Retinal pigment epithelial cell (primary cell): ENCODE results near the gene INSIG1.
A peak's percentile ranks its signal among the peaks of the same experiment; 100 is the strongest.

Source experiments
- DNase-seq: peaks from one replicate; pipeline ENCODE4 v3.0.0-alpha.2; 2010; ENCODE audit warnings: low read depth
- H3K4me3 ChIP-seq: 2 replicates; pipeline ENCODE4 v1.5.1; 2011; ENCODE audit warnings: mild to moderate bottlenecking, low read length, control low read depth, moderate library complexity
- TF ChIP-seq, protein P1 (sequence below): conservative IDR thresholded peaks from 2 replicates; pipeline ENCODE4 v1.5.1; 2011; ENCODE audit warnings: low read depth, low read length, control low read depth, inconsistent platforms

INSIG1 gene

DNA sequence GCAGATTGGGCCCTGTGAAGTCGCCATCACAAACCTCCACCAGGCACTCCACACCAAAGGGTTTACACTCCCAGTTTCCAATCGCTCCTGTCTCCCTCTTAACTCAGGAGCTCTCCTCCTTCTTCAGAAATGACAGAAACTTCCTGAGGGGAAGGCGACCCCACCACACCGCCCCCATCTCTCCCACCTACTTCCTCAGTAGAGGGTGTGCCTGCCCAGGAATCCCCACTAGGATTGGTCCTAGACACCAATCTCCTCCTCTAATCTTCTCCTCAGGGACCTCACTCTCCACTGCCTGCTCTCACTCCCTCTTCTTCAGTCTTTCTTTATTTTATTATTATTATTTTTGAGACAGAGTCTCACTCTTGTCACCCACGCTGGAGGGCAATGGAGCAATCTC lies 5.9 kb upstream of the INSIG1 start:
- TF ChIP-seq, protein P1, sequence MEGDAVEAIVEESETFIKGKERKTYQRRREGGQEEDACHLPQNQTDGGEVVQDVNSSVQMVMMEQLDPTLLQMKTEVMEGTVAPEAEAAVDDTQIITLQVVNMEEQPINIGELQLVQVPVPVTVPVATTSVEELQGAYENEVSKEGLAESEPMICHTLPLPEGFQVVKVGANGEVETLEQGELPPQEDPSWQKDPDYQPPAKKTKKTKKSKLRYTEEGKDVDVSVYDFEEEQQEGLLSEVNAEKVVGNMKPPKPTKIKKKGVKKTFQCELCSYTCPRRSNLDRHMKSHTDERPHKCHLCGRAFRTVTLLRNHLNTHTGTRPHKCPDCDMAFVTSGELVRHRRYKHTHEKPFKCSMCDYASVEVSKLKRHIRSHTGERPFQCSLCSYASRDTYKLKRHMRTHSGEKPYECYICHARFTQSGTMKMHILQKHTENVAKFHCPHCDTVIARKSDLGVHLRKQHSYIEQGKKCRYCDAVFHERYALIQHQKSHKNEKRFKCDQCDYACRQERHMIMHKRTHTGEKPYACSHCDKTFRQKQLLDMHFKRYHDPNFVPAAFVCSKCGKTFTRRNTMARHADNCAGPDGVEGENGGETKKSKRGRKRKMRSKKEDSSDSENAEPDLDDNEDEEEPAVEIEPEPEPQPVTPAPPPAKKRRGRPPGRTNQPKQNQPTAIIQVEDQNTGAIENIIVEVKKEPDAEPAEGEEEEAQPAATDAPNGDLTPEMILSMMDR, result no peak
- DNase-seq, result no peak
- no peak overlapping the region for H3K4me3 ChIP-seq

DNA sequence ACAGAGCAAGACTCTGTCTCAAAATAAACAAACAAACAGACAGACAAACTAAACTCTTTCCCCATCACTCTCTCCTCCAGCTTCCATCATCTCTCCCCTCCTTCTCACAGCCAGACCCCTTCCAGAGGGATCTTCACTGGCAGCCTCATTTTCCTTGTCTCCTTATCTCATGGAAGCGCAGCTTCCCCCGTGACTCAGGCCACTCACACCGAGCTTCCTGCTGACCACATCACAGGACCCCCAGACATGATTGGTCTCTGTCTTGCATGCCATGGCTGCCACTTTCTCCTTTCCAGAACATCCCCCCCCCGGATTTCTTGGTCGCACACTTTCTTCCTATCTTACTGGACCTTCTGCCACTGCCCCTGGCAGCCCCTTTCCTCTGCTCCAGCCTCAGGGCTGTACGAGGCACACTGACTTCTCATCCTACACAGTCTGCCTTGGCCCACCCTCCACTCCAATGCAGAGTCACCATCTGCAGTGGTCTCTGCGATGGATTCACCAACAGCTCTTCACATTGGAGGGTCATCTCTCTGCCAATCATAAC lies 4.9 kb upstream of the INSIG1 start:
- H3K4me3 ChIP-seq, result no peak overlapping the region
- TF ChIP-seq, protein P1, result no peak
- DNase-seq, result no peak

DNA sequence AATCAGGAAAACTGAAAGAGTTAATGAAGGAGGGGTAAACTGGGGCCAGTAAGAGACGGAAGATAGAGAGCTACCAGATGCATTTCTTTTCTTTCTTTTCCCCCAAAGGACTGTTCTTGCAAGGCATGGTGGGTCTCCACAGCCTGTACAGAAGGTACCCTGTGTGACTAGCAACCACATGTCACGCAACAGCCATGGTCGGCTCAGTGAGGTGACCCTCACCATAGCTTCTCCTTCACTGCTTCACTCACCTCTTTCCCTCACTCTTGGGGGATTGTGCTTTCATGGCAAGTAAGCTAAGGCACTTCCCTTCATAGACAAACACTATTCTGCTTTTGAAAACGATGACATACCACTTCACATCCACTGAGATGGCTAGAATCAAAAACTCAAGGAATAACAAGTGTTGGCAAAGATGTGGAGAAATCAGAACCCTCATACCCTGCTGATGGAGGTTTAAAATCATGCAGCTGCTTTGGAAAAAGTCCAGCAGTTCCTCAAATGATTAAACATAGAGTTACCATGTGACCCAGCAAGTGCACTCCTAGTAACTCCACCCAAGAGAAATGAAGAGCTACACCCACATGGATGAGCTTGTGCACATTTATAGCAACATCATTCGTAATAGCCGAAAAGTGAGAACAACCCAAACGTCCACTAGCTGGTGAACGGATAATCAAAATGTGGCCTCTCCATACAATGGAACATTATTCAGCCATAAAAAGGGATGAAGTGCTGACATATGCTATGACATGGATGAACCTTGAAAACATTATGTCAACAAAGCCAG lies 3.8 kb upstream of the INSIG1 start:
- TF ChIP-seq, protein P1, result no peak
- H3K4me3 ChIP-seq, result no peak overlapping the region
- no peak for DNase-seq

DNA sequence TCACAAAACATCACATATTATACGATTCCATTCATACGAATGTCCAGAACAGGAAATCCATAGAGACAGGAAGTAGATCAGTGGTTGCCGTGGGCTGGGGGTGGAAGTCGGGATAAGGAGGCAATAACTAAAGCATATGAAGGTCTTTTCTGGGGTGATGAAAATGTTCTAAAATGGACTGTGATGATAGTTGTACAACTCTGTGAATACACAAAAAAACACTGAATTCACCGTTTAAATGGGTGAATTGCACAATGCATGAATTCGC lies 3.2 kb upstream of the INSIG1 start:
- TF ChIP-seq, protein P1, result no peak
- no peak for DNase-seq
- H3K4me3 ChIP-seq, result no peak overlapping the region

DNA sequence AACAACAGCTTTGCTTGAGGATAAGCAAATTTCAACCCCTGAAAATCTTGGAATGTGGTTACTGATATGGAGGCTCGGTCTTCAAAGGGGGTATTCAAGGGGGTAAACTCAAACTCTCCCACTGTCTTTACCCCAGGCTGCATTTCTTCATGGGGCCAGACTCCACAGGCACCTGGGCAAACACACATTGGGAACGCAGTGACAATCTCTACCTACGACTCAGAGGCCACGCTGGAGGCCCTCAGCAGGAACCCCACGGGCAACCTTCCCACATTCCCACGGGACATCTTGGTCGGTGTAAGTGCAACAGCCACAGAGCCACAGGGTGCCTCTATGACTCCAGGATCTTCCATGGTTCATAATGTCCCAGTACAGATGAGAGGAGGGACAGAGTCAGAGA lies 2.2 kb upstream of the INSIG1 start:
- DNase-seq, result no peak
- H3K4me3 ChIP-seq, result no peak overlapping the region
- TF ChIP-seq, protein P1, result no peak

DNA sequence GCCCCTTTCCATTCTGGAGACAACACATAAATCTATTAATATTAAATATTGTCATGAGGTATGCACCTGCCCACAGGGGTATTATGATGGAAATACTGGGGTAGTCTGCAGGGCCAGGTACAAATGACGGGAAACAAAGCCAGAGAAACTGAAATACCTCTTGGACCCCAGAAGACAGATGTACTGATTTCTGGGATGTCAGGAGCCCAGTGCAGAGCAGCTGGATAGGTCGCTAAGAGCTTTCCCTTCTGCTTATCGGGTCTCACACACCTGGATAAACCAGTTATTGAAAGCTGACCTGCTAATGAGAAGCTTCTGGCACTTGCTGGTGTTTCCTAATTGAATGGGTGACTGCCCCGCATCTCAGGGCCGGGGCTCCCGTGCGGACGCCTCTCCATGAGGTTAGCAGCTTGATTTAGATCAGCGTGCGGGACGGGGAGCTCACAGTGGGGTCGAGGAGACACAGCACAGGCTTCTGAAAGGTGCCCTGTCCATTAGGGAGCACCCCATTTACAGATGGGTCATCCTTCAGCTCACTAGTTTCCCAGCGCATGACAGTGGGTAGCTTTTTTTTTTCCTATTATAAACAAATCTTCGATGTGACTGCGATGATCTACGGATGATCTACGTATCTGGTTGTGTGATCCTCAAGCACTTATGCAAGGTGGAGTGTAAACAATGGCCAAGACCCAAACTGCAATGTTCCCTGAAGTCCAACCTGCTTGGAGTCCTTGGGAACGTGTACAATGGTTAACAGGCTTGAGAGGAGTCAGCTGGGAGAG lies 1.5 kb upstream of the INSIG1 start:
- DNase-seq, result no peak
- TF ChIP-seq, protein P1, result no peak
- peak overlapping the region; percentile 59 for H3K4me3 ChIP-seq
